Measurements from ENCODE around the gene TBK1. TPM values are rescaled to one million over a fixed set of nuclear protein-coding genes. Genes with fewer than 3 reads are reported as not detected.

Gene TBK1
- total and polyA plus RNA-seq, 2 of the 13 experiments (the other 11 are each of a cell fraction or from before 2014, with no cell fraction given) = 10.3 to 25.2 TPM

DNA sequence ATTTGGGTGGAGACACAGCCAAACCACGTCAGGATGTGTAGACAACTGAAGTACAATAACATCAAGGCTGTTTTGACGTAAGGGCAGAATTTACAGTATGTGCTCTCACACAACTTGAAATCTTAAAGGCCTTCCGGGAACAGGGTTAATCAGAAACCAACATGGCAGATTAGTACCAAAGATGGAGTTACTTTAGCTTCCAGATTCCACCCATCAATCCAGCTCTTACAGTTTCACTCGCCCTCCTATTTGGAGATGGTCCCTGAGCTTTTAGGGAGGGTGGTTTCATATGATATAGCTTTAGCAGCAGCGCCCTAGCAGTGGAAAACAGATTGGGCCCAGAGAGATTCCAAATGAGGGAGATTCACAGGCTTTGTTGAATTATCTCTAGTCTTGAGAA, 49.7 kb upstream of the TBK1 start:
- no peak for FAIRE-seq
- no peaks in the 10 kb centered on the region for H3K36me3 ChIP-seq (replicated peaks in 1 of 2; ENCODE audit: control insufficient read depth in 1 of 2, insufficient read depth in 2 of 2, low read length in 2 of 2)
- no peak overlapping the region for H3K9ac ChIP-seq (ENCODE audit: insufficient read depth, low read depth, low read length)
- CTCF ChIA-PET (ENCODE audit: low intra/inter-chr PET ratio, low total read pairs) = no interaction called here
- intact Hi-C loops (cut with micrococcal nuclease; ENCODE audit: unreplicated experiment) = loop anchor here (5.0 to 10.0 kb wide), 2 partner anchors 320 to 763 kb away; partner anchors contain the start of gene LEMD3
- peaks cover 30% of the 10 kb centered on the region for H3K4me1 ChIP-seq (ENCODE audit: insufficient read depth, low read length)
- H3K4me3 ChIP-seq (replicated peaks in 1 of 3; ENCODE audit: insufficient read depth in 1 of 3, low read depth in 2 of 3, low read length in 3 of 3) = no peak overlapping the region
- in situ Hi-C loops (cut with HindIII; ENCODE audit: extremely low pct_ligation_motif_present, low pct_unique_long_range_greater_than_20kb) = no loop called here
- H4K20me1 ChIP-seq (ENCODE audit: insufficient read depth, low read length) = no peaks in the 10 kb centered on the region
- no TSS peak for BruUV-seq (replicated peaks)
- peaks cover 21% of the 10 kb centered on the region for H3K79me2 ChIP-seq (ENCODE audit: insufficient read depth, low read length)
- no peak overlapping the region for H3K27ac ChIP-seq (ENCODE audit: extremely low read length, insufficient read depth, low read length)
- no peaks in the 10 kb centered on the region; a peak in 1 of 5 replicates for H3K27me3 ChIP-seq (ENCODE audit: control insufficient read depth in 1 of 2, insufficient read depth in 2 of 2, low read length in 2 of 2)
- no peaks in the 10 kb centered on the region for H3K9me3 ChIP-seq (ENCODE audit: low read length)
- TF ChIP-seq, protein P1, sequence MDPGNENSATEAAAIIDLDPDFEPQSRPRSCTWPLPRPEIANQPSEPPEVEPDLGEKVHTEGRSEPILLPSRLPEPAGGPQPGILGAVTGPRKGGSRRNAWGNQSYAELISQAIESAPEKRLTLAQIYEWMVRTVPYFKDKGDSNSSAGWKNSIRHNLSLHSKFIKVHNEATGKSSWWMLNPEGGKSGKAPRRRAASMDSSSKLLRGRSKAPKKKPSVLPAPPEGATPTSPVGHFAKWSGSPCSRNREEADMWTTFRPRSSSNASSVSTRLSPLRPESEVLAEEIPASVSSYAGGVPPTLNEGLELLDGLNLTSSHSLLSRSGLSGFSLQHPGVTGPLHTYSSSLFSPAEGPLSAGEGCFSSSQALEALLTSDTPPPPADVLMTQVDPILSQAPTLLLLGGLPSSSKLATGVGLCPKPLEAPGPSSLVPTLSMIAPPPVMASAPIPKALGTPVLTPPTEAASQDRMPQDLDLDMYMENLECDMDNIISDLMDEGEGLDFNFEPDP (CRISPR knock-in tag; conservative IDR thresholded peaks at IDR 0.05) = no peak
- TF ChIP-seq MAFG (CRISPR knock-in tag; IDR thresholded peaks at IDR 0.05) (no peak), CBX2 (IDR thresholded peaks at IDR 0.05; ENCODE audit: low read depth, low read length) (no peak), CBX2 (CRISPR knock-in tag; IDR thresholded peaks at IDR 0.05; ENCODE audit: low read depth) (no peak), KDM1A (CRISPR knock-in tag; IDR thresholded peaks at IDR 0.05) (no peak), GTF3A (CRISPR knock-in tag; conservative IDR thresholded peaks at IDR 0.05) (no peak), PTBP1 (IDR thresholded peaks at IDR 0.05; ENCODE audit: low read depth, low read length, poor library complexity, severe bottlenecking) (no peak), ZNF343 (CRISPR knock-in tag; IDR thresholded peaks at IDR 0.05) (no peak), NFE2 (CRISPR knock-in tag; IDR thresholded peaks at IDR 0.05) (no peak), GPN1 (CRISPR knock-in tag; IDR thresholded peaks at IDR 0.05; ENCODE audit: borderline replicate concordance) (no peak), SP140L (CRISPR knock-in tag; IDR thresholded peaks at IDR 0.05; ENCODE audit: borderline replicate concordance) (no peak)
- TF ChIP-seq, protein P2, sequence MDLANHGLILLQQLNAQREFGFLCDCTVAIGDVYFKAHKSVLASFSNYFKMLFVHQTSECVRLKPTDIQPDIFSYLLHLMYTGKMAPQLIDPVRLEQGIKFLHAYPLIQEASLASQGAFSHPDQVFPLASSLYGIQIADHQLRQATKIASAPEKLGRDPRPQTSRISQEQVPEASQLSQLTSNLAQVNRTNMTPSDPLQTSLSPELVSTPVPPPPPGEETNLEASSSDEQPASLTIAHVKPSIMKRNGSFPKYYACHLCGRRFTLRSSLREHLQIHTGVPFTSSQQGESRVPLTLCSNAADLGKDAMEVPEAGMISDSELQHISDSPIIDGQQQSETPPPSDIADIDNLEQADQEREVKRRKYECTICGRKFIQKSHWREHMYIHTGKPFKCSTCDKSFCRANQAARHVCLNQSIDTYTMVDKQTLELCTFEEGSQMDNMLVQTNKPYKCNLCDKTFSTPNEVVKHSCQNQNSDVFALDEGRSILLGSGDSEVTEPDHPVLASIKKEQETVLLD (CRISPR knock-in tag; IDR thresholded peaks at IDR 0.05; ENCODE audit: low read depth) = no peak
- POLR2A ChIA-PET = no interaction called here
- ATAC-seq = no peak
- no peak overlapping the region for H3K4me2 ChIP-seq (ENCODE audit: low read depth, low read length)
- 55% methylated on average over 5 of the region's 5 CpGs for WGBS (ENCODE audit: low lambda C conversion rate)
- no peak overlapping the region for H2AFZ ChIP-seq (ENCODE audit: low read length)
- DNase-seq (ENCODE audit: low spot score) = no peak
